Renal cortical epithelial cell (primary cell): ENCODE data around the gene KPNA4. TPM values are rescaled to one million over a fixed set of nuclear protein-coding genes. Genes with fewer than 3 reads are reported as not detected.
"Not testable (repeated sequence)": the region's sequence is repeated elsewhere in the genome, so short reads cannot be mapped to it uniquely, and the experiment has no call there.

Experiments
- DNase-seq: peaks from one replicate; pipeline ENCODE4 v3.0.0-alpha.2; 2011; ENCODE audit warnings: low read depth
- total RNA-seq: library from RNA; depleted of rRNA; stranded (reverse); fragments of >200 nt; gene quantifications from 2 replicates; pipeline ENCODE4 v1.2.3, GENCODE V29; 2014

KPNA4 gene
- total RNA-seq, 1 donor from 2014 or later, result 36.7 TPM

DNA sequence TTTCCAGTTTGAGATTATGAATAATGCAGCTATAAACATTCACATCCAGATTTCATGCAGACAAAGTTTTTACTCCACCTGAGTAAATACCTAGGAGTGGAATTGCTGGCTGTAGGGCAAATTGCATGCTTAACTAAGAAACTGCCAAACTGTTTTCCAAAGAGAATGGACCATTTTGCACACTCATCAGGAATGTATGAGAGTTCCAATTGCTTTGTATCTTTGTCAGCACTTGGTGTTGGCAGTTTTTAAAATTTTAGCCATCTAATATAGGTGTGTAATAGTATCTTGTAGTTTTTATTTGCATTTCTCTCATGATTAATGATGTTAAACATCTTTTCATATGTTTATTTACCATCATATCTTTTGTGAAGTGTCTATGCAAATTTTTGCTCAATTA lies 75.2 kb downstream of the KPNA4 start:
- no peak for DNase-seq

GRCh38 chr3:160486459-160486869 lies 78.9 kb downstream of the KPNA4 start:
- peak; percentile 53 for DNase-seq

DNA sequence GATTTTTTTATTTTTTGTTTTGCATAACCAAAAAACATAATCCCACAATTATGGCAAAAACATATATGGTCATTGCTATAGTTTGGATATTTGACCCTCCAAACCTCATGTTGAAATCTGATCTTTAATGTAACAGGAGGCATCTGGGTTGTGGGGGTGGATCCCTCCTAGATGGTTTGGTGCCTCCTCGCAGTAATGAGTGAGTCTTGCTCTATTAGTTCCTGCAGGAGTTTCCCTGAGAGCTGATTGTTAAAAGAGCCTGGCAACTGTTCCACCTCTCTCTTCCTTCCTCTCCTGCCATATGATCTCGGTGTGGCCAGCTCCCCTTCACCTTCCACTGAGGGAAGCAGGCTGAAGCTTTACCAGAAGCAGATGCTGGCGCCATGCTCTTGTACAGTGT lies 82.6 kb downstream of the KPNA4 start:
- no peak for DNase-seq

DNA sequence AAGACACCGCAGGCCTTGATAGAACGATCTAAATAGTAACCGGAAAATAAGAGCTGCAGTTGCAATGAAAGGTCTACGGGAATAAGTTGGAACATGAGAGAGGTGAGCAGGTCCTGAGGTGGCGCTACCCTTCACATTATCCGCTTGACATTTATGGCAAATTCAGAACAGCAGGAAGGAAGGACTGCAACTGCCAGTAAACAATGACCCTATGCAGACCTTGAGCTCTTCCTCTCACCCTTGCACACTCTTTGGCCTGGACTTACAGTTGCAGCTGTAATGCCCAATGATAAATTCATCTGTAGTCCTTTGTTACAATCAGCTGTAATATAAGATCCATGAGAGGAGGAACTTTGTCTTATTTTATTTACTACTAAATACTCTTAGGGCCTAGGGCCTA lies 83.5 kb downstream of the KPNA4 start:
- no peak for DNase-seq

- no peak for DNase-seq
Observed at GRCh38 chr3:160480931-160481330, 84.4 kb downstream of the KPNA4 start.

GRCh38 chr3:160479376-160479775 lies 86.0 kb downstream of the KPNA4 start:
- no peak for DNase-seq

GRCh38 chr3:160478338-160478737 lies 87.0 kb downstream of the KPNA4 start:
- DNase-seq, result no peak

DNA sequence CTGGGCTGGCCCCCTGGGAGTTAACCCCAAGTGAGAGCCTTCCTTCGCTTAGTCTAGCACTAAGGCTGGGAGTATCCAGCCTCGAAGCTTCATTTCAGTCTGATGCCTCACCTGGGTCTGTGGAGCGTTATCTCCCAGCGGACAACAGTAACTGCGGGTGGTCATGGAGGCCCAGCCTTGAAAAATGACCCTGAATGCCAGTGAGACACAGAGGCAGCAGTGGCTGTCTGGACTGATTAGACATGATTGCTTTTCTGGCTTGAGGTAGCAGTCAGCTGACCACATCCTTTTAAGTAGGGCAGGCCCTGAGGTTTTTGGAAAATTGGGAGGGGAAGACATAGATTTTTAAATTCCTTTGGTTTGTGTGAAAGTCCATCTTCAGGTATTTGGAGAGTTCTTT lies 87.6 kb downstream of the KPNA4 start:
- DNase-seq, result no peak

GRCh38 chr3:160475884-160476283 lies 89.5 kb downstream of the KPNA4 start:
- no peak for DNase-seq

DNA sequence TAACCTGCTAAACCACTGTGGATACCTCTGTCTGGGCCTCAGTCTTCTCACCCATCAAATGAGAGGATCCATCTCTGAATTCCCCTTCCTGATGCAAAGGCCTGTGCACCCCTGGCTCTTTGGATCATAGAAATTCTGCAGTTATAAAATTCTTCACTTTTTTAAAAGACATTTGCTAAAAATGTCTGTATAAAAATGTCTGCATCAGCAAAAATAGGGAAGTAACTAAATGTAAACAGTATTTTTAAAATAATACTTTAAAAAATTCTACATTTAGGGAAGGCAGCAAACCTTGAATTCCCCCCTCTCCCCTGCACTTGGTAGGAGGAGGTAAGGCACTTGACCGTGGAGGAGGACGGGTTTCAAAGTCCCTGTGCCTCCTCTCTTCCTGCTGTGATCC lies 90.2 kb downstream of the KPNA4 start:
- no peak for DNase-seq

DNA sequence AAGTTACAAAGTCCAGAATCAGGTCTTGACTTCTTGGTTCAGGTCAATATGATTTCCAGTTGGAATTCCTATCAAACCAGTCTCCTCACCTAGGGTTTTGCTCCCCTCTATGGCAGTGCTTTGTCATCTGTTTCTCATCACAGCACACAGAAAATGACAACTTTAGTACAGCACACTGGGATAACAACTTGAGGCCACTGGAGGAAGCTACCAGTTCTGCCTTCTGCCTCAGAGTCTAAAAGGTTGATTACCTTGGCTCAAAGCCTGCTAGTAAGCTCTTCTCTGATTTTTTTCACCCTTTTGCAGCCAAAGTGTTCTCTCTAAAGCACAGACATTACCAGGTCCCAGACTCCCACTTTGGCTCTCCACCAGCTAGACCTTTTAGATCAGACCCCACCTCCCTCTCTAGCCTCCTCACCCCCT lies 90.9 kb downstream of the KPNA4 start:
- peak; percentile 26 for DNase-seq

DNA sequence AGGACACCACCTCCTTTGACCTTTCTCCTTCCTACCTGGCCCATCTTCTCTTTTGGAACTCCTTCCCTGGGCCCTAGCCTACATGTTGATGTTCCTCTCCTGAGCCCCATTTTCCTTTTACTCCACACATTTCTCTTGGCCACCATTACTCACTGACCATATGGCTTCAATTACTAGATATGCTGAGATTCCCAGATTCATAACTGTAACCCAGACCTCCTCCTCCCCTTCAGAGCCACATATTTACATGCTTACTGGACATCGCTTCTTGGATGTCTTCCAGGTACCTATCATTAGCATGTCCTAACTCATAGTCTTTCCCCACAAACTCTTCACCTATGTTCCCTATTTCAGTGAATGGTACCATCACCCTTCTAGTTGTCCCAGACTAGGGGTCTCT lies 91.4 kb downstream of the KPNA4 start:
- peak; percentile 22 for DNase-seq

DNA sequence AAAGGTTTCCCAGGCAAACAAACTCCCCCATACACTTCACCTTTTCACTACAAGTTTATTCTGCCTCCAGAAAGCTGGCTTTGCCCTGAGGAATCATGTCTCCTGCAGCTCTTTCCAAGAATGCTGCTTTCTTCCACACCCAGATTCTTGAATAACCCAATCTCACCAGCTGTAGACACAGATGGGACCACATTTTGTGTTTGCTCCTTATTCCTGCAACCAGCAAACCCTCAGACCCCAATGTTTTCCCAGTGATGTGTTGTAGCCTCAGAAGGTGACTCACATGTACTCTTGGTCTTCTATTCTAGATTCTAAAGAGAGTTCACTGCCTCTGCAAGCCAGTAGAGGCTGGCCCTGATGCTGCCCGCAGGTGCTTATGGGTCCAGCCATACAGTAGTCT lies 92.2 kb downstream of the KPNA4 start:
- peak; percentile 75 for DNase-seq

DNA sequence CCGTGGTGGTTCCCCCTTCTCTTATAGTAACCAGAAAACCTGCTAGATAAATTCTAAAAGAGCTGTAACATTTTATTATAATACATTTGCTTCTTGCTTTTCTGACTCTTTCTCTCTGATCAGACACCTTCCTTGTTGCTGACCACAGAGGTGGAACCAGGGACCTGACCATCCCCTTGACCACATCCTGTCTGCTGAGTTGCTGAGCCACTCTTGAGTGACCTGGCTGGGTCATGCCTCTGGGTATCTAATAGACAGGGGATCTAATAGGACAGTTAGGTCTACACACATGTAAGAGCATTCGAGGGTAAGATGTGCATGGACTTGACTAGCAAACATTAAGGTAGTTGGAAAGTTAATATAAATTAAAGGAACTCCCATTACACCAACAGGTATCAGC lies 93.0 kb downstream of the KPNA4 start:
- peak; percentile 70 for DNase-seq

DNA sequence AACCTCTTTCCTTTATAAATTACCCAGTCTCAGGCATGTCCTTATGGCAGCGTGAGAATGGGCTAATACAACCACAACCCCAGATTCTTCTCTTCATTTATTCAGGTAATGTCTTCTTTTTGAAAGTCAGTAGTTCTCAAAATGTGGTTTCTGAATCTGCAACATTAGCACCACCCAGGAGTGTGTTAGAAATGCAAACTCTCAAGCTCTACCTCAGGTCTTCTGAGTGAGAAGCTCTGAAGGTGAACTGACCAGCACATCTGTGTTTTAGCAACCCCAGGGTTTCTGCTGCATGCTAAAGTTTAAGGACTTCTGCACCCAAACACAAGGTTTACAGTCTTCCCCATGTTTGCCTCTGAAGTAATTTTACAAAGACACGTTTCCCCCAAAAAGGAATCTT lies 93.5 kb downstream of the KPNA4 start:
- no peak for DNase-seq

GRCh38 chr3:160470181-160470580 lies 95.2 kb downstream of the KPNA4 start:
- no peak for DNase-seq

DNA sequence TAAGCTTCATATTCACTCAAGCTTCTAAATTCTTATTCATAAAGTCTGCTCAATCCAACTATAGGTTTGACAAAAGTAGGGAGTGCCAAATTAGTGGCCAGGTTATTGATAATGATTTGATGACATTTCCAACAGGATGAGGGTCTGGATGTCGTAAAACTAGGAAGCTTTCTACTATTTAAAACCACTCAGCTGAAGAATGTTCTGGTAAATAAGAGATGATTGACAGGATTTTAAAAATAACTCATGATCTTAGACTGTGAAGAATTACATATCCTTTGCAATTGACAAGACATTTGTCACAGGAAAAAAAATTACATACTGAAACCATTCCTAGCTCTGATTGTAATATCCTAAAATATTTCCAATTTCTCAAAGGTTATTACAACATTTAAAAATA lies 100.4 kb downstream of the KPNA4 start:
- no peak for DNase-seq

GRCh38 chr3:160464321-160464720 lies 101.0 kb downstream of the KPNA4 start:
- no peak for DNase-seq

DNA sequence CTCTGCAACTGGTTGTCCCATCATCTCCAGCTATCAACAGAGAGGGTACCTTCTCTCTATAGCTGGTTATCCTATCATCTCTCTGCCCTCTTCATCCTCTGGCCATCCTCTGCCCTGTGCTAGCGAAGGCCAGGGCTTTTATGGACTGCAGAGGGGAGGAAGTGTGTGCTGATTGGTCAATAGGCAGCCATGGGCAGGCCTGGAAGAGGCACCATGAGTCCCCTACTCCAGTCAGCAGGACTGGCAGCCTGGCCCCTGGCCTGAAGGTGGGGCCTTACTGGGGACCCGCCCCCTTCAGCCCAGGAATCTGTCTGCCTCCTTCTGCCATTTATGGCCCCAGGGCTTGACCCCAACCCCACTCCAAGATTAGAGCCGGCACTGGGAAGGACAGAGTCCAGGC lies 105.3 kb downstream of the KPNA4 start:
- no peak for DNase-seq

DNA sequence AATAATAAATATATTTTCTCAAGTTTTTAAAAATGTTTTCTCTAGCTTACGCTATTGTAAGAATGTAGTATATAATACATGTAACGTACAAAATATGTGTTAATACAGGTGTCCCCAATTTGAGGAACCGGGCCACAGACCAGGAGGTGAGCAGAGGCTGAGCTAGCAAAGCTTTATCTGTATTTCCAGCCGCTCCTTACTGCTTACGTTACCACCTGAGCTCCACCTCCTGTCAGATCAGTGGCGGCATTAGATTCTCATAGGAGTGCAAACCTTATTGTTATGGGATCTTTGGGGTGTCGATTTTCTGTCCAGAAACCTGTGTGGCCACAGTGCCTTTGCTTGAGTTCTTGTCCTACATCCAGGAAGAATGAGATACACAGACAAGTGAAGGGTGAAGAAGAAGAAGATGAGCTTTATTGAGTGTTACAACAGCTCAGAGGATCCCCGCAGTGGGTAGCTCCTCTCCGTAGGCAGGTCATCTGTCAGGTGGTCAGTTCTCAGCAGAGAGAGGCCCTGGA lies 105.9 kb downstream of the KPNA4 start:
- DNase-seq, result no peak

- DNase-seq, result no peak
Observed at GRCh38 chr3:160458151-160458550, 107.2 kb downstream of the KPNA4 start.

DNA sequence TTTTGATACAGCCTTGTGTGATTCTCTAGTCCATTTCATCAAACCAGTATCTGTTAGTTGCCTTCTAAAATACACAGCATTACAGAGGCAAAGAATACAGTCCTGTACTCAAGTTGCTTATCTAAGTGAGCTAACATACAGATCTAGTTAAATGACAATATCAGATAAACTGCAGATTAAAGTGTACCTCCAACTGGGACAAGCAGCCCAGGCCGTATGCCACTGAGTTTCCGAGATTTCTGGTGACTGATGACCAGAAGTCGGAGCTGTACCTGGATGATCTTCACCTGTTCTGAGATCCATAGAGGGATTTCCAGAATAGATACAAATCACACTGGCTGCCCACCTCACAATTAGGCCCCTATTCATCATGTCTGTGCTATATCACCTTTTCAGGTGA lies 109.5 kb downstream of the KPNA4 start:
- DNase-seq, result no peak

- DNase-seq, result no peak
Observed at GRCh38 chr3:160454995-160455394, 110.4 kb downstream of the KPNA4 start.

DNA sequence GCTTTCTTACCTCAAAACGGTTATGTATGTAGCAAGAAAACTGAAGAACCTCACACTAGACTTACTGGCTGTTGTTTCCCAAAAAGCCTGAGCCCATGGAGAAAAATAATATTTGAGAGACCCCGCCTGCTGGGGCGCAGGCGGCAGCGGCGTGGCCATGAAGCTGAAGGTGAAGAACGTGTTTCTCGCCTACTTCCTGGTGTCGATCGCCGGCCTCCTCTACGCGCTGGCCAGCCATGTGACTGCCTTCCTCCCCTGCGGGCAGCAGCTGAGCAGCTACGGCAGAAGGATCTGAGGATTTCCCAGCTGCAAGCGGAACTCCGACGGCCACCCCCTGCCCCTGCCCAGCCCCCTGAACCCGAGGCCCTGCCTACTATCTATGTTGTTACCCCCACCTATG lies 113.1 kb downstream of the KPNA4 start:
- not testable (repeated sequence) for DNase-seq

GRCh38 chr3:160451602-160452001 lies 113.8 kb downstream of the KPNA4 start:
- DNase-seq, result no peak
